Measurements from ENCODE around the gene EXOC1.

GRCh38 chr4:55837903-55838302 lies 15.5 kb upstream of the EXOC1 start:
- TF ChIP-seq CTCF (conservative IDR thresholded peaks at IDR 0.05; ENCODE audit: low read depth, low read length) (no peak), EZH2 (IDR thresholded peaks at IDR 0.05; ENCODE audit: borderline replicate concordance, low read depth, low read length, poor library complexity, severe bottlenecking) (no peak)

Measured in A673 (cell line).